MCF 10A (cell line): ENCODE measurements around the gene CROCC. TPM values are rescaled to one million over a fixed set of nuclear protein-coding genes. Genes with fewer than 3 reads are reported as not detected.
"Not testable (repeated sequence)": the region's sequence is repeated elsewhere in the genome, so short reads cannot be mapped to it uniquely, and the experiment has no call there.

ENCODE experiments used
- BruUV-seq: library from RNA; stranded (reverse); fragments of 400-500 nt; replicated peaks from 2 replicates; lab custom pipeline; 2021; lab: Mats Ljungman, UMichigan
- CTCF ChIA-PET: fragments of 300-600 bp; sonication (Branson Sonifier 250); formaldehyde crosslinking; extraction: SDS; loops from one replicate; lab custom pipeline; 2021; ENCODE audit warnings: antibody characterized with exemption, inconsistent platforms; lab: Yijun Ruan, JAX
- POLR2A ChIA-PET: fragments of 300-600, 350-650 bp; sonication (Branson Sonifier 250); formaldehyde crosslinking; extraction: SDS; loops from one replicate; lab custom pipeline; 2020; ENCODE audit warnings: antibody characterized with exemption, inconsistent platforms; lab: Yijun Ruan, JAX
- DNase-seq: peaks from one replicate; pipeline ENCODE4 v3.0.0-alpha.2; 2018; ENCODE audit not compliant: unreplicated experiment
- H3K27ac Mint-ChIP-seq: one replicate; pipeline ENCODE4 v1.8.0; 2022; ENCODE audit warnings: mild to moderate bottlenecking, low read depth, mixed read lengths; ENCODE audit not compliant: unreplicated experiment
- H3K27me3 Mint-ChIP-seq: one replicate; pipeline ENCODE4 v1.8.0; 2022; ENCODE audit warnings: mixed read lengths; ENCODE audit not compliant: insufficient read depth, unreplicated experiment
- H3K36me3 Mint-ChIP-seq: one replicate; pipeline ENCODE4 v1.8.0; 2022; ENCODE audit warnings: mild to moderate bottlenecking, moderate library complexity, mixed read lengths; ENCODE audit not compliant: insufficient read depth, unreplicated experiment
- H3K4me1 Mint-ChIP-seq: one replicate; pipeline ENCODE4 v1.8.0; 2022; ENCODE audit warnings: mixed read lengths; ENCODE audit not compliant: insufficient read depth, unreplicated experiment
- H3K4me3 Mint-ChIP-seq: one replicate; pipeline ENCODE4 v1.8.0; 2022; ENCODE audit warnings: mild to moderate bottlenecking, moderate library complexity, mixed read lengths; ENCODE audit not compliant: unreplicated experiment
- H3K9me3 Mint-ChIP-seq: one replicate; pipeline ENCODE4 v1.8.0; 2022; ENCODE audit warnings: mixed read lengths; ENCODE audit not compliant: unreplicated experiment
- intact Hi-C: fragments of 100-400 bp; cut with micrococcal nuclease; formaldehyde crosslinking; loops from 2 replicates; pipeline ENCODE4 v1.14.1; 2022
- total RNA-seq: library from RNA; stranded (reverse); gene quantifications from 2 replicates; pipeline ENCODE4 v1.2.3, GENCODE V29; 2022
- TF ChIP-seq, protein P1 (sequence below): fragments of 200-600 bp; IDR thresholded peaks from one replicate; pipeline ENCODE4 v1.8.0; 2022; ENCODE audit warnings: antibody characterized with exemption, mild to moderate bottlenecking; ENCODE audit not compliant: unreplicated experiment

Gene CROCC
- total RNA-seq, 1 experiment from 2014 or later: 9.6 TPM

DNA sequence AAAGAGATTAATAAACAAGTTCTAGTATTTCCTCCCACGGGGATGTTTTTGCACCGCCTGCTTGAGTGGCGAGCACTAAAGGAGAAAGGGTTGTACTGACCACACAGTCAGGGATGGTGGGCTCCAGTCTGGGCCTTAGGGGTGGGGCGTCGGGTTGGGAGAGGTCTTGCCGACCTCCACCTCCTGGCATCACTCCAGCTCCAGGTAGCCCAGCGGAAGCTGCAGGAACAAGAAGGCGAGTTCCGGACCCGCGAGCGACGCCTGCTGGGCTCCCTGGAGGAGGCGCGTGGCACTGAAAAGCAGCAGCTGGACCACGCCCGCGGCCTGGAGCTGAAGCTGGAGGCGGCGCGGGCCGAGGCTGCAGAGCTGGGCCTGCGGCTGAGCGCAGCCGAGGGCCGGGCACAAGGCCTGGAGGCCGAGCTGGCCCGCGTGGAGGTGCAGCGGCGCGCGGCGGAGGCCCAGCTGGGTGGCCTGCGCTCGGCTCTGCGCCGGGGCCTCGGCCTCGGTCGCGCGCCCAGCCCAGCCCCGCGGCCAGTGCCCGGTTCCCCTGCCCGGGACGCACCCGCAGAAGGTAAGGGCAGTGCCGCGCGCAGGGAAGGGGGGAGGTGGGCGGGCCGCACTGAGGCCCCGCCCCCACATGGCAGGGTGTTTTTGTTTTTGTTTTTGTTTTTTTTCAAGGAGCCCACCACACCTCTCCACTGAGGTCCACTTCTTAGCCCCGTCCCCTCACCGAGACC, 39.0 kb downstream of the CROCC start:
- no peak overlapping the region for H3K4me3 Mint-ChIP-seq
- intact Hi-C loops: no loop called here
- BruUV-seq: no TSS peak
- no peaks in the 10 kb centered on the region for H3K27me3 Mint-ChIP-seq
- no peak for DNase-seq
- ChIA-PET POLR2A (interaction anchor here (0.7 to 1.2 kb wide), 3 partner anchors 9 to 12 kb away, joined by 3 to 4 read pairs (median 3); no protein-coding TSS in a partner anchor), CTCF (interaction anchor here (0.8 to 1.2 kb wide), 2 partner anchors 84 to 88 kb away, joined by 3 read pairs; no protein-coding TSS in a partner anchor)
- no peaks in the 10 kb centered on the region for H3K4me1 Mint-ChIP-seq
- no peak overlapping the region for H3K27ac Mint-ChIP-seq
- H3K36me3 Mint-ChIP-seq: peaks cover 16% of the 10 kb centered on the region
- no peaks in the 10 kb centered on the region for H3K9me3 Mint-ChIP-seq
- TF ChIP-seq, protein P1, sequence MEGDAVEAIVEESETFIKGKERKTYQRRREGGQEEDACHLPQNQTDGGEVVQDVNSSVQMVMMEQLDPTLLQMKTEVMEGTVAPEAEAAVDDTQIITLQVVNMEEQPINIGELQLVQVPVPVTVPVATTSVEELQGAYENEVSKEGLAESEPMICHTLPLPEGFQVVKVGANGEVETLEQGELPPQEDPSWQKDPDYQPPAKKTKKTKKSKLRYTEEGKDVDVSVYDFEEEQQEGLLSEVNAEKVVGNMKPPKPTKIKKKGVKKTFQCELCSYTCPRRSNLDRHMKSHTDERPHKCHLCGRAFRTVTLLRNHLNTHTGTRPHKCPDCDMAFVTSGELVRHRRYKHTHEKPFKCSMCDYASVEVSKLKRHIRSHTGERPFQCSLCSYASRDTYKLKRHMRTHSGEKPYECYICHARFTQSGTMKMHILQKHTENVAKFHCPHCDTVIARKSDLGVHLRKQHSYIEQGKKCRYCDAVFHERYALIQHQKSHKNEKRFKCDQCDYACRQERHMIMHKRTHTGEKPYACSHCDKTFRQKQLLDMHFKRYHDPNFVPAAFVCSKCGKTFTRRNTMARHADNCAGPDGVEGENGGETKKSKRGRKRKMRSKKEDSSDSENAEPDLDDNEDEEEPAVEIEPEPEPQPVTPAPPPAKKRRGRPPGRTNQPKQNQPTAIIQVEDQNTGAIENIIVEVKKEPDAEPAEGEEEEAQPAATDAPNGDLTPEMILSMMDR: no peak

DNA sequence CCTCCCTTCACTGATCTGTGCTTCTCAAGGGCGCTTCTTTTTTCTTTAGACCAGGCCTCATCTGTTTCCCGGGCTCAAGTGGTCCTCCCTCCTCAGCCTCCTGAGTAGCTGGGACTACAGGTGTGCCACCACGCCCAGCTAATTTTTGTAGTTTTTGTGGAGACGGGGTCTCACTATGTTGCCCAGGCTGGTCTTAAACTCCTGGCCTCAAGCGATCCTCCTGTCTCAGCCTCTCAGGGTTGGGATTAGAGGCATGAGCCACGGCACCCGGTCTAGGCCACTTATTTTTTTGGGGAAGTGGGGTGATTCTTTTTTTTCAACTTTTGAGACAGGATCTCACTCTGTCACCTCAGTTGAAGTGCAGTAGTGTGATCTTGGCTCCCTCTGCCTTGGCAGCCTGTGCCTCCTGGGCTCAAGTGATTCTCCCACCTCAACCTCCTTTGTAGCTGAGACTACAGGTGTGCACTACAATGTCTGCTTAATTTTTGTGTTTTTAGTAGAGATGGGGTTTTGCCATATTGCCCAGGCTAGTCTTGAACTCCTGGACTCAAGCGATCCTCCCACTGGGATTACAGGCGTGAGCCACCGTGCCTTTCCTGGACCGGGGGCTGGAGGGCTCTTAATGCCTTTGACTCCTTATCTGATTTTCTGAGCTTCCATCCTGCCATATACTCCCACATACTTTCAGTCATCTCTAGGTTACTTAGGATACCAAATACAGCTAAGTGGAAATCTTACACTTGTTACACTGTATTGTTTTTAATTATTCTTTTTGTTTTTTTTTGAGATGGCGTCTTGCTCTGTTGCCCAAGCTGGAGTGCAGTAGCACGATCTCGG, 39.8 kb downstream of the CROCC start:
- Mint-ChIP-seq H3K9me3 (no peaks in the 10 kb centered on the region), H3K27me3 (no peaks in the 10 kb centered on the region), H3K4me1 (no peaks in the 10 kb centered on the region), H3K4me3 (no peak overlapping the region), H3K36me3 (peaks cover 24% of the 10 kb centered on the region), H3K27ac (no peak overlapping the region)
- ChIA-PET CTCF (interaction anchor here (0.5 to 0.9 kb wide), 3 partner anchors 9 to 283 kb away, joined by 3 to 4 read pairs (median 3); no protein-coding TSS in a partner anchor), POLR2A (interaction anchor here (1.2 kb wide), 1 partner anchor 9 kb away, joined by 3 read pairs; no protein-coding TSS in a partner anchor)
- no TSS peak for BruUV-seq
- TF ChIP-seq, protein P1: no peak
- no peak for DNase-seq
- intact Hi-C loops: no loop called here

DNA sequence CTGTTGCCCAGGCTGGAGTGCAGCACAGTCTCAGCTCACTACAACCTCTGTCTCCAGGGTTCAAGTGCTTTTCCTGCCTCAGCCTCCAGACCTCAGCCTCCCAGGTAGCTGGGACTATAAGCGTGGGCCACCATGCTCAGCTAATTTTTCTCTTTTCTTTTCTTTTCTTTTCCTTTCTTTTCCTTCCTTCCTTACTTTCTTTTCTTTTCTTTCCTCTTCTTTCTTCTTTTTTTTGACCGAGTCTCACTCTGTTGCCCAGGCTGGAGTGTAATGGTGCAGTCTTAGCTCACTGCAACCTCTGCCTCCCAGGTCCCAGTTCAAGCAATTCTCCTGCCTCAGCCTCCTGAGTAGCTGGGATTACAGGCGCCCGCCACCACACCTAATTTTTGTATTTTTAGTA, 42.4 kb downstream of the CROCC start:
- POLR2A ChIA-PET: interaction anchor here (0.6 kb wide), 1 partner anchor 66 kb away, joined by 3 read pairs; no protein-coding TSS in a partner anchor
- H3K4me1 Mint-ChIP-seq, DNase-seq, H3K27me3 Mint-ChIP-seq, H3K9me3 Mint-ChIP-seq, H3K4me3 Mint-ChIP-seq, H3K27ac Mint-ChIP-seq, intact Hi-C loops, BruUV-seq: not testable (repeated sequence)
- peaks cover 23% of the 10 kb centered on the region for H3K36me3 Mint-ChIP-seq
- CTCF ChIA-PET: interaction anchor here (0.6 to 1.1 kb wide), 3 partner anchors 65 to 82 kb away, joined by 3 to 4 read pairs (median 3); no protein-coding TSS in a partner anchor

DNA sequence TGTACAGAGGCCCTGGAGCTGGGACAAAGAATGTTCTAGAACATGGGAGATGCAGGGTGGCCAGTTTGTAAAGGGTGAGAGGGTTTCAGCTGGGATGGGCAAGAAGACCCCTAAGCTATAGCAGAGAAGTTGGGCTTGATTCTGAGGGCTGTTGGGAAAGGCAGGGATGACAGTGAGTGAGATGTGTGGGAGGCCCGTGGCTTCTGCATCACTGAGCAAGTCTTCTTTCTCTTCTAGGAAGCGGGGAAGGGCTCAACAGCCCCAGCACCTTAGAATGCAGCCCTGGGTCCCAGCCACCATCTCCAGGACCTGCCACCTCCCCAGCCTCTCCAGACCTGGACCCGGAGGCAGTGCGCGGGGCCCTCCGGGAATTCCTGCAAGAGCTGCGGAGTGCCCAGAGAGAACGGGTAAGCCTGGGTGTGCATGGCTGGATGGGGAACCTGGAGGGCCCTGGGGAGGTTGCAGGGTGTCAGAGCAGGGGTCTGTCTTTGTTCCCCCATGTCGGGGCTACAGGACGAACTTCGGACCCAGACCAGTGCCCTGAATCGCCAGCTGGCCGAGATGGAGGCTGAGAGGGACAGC, 43.8 kb downstream of the CROCC start:
- Mint-ChIP-seq H3K27me3 (no peaks in the 10 kb centered on the region), H3K36me3 (peaks cover 23% of the 10 kb centered on the region), H3K4me3 (no peak overlapping the region), H3K27ac (no peak overlapping the region), H3K9me3 (no peaks in the 10 kb centered on the region), H3K4me1 (peaks cover 7% of the 10 kb centered on the region)
- TF ChIP-seq, protein P1: no peak
- intact Hi-C loops: no loop called here
- DNase-seq: no peak
- CTCF ChIA-PET: interaction anchor here (0.7 to 1.2 kb wide), 3 partner anchors 15 to 37 kb away, joined by 3 to 5 read pairs (median 4); partner anchors contain the start of gene MFAP2
- no TSS peak for BruUV-seq
- POLR2A ChIA-PET: interaction anchor here (0.7 kb wide), 1 partner anchor 21 kb away, joined by 3 read pairs; no protein-coding TSS in a partner anchor
